KMS-11 (cell line): ENCODE results near the gene UGCG.

Experiments used
- H2AFZ ChIP-seq: fragments of 200-600 bp; sonication (generic); 2 replicates; pipeline ENCODE4 v1.6.1; 2016; ENCODE audit warnings: antibody characterized with exemption, mixed run types, low read depth
- H3K27ac ChIP-seq: fragments of 200-600 bp; sonication (generic); 2 replicates; pipeline ENCODE4 v1.6.1; 2016; ENCODE audit warnings: mild to moderate bottlenecking, mixed run types
- H3K27me3 ChIP-seq: fragments of 200-600 bp; sonication (generic); 2 replicates; pipeline ENCODE4 v1.6.1; 2017; ENCODE audit warnings: mild to moderate bottlenecking, low read depth, mixed run types, moderate library complexity; ENCODE audit not compliant: insufficient read depth
- H3K36me3 ChIP-seq: fragments of 200-600 bp; sonication (generic); 2 replicates; pipeline ENCODE4 v1.6.1; 2017; ENCODE audit warnings: mild to moderate bottlenecking, mixed run types; ENCODE audit not compliant: insufficient read depth
- H3K4me1 ChIP-seq: fragments of 200-600 bp; sonication (generic); 2 replicates; pipeline ENCODE4 v1.6.1; 2016; ENCODE audit warnings: mild to moderate bottlenecking, low read depth, mixed run types; ENCODE audit not compliant: poor library complexity, severe bottlenecking
- H3K4me2 ChIP-seq: fragments of 200-600 bp; sonication (generic); 2 replicates; pipeline ENCODE4 v1.7.0; 2016; ENCODE audit warnings: mild to moderate bottlenecking, mixed run types
- H3K4me3 ChIP-seq: fragments of 200-600 bp; sonication (generic); IDR thresholded peaks from 2 replicates; pipeline ENCODE4 v1.6.1; 2017; ENCODE audit warnings: low read depth, low read length, mixed read lengths; ENCODE audit not compliant: insufficient read depth
- H3K79me2 ChIP-seq: fragments of 200-600 bp; sonication (generic); 2 replicates; pipeline ENCODE4 v1.6.1; 2016; ENCODE audit warnings: low read depth, mixed run types; ENCODE audit not compliant: insufficient read depth
- H3K9ac ChIP-seq: fragments of 200-600 bp; sonication (generic); 2 replicates; pipeline ENCODE4 v1.6.1; 2016; ENCODE audit warnings: mild to moderate bottlenecking, mixed run types
- H4K20me1 ChIP-seq: fragments of 200-600 bp; sonication (generic); 2 replicates; pipeline ENCODE4 v1.6.1; 2016; ENCODE audit warnings: mild to moderate bottlenecking, mixed run types; ENCODE audit not compliant: insufficient read depth
- TF ChIP-seq, protein P1 (sequence below): fragments of 200-600 bp; sonication (generic); conservative IDR thresholded peaks from 2 replicates; pipeline ENCODE4 v1.6.1; 2017; ENCODE audit warnings: low read depth, mild to moderate bottlenecking, antibody characterized with exemption, low read length, moderate library complexity, mixed read lengths

The UGCG gene

DNA sequence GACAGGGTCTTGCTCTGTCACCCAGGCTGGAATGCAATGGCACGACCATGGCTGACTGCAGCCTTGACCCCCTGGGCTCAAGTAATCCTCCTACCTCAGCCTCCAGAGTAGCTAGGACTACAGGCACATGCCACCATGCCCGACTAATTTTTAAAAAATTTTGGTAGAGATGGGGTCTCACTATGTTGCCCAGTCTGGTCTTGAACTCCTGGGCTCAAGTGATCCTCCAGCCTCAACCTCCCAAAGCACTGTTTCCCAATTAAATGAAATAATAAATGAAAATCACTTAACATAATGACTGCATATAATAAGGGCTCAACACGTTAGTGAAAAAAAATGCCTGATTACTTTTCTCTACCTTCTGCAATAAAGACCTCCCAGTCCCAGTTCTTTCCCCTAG is 71.0 kb downstream of the UGCG start:
- TF ChIP-seq, protein P1, sequence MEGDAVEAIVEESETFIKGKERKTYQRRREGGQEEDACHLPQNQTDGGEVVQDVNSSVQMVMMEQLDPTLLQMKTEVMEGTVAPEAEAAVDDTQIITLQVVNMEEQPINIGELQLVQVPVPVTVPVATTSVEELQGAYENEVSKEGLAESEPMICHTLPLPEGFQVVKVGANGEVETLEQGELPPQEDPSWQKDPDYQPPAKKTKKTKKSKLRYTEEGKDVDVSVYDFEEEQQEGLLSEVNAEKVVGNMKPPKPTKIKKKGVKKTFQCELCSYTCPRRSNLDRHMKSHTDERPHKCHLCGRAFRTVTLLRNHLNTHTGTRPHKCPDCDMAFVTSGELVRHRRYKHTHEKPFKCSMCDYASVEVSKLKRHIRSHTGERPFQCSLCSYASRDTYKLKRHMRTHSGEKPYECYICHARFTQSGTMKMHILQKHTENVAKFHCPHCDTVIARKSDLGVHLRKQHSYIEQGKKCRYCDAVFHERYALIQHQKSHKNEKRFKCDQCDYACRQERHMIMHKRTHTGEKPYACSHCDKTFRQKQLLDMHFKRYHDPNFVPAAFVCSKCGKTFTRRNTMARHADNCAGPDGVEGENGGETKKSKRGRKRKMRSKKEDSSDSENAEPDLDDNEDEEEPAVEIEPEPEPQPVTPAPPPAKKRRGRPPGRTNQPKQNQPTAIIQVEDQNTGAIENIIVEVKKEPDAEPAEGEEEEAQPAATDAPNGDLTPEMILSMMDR: no peak
- no peak overlapping the region for H3K4me2 ChIP-seq
- H3K4me3 ChIP-seq: no peak overlapping the region
- no peaks in the 10 kb centered on the region for H3K79me2 ChIP-seq
- no peaks in the 10 kb centered on the region for H3K27me3 ChIP-seq
- H3K4me1 ChIP-seq: no peaks in the 10 kb centered on the region
- H3K36me3 ChIP-seq: no peaks in the 10 kb centered on the region
- no peak overlapping the region for H3K27ac ChIP-seq
- H3K9ac ChIP-seq: no peak overlapping the region
- H4K20me1 ChIP-seq: no peaks in the 10 kb centered on the region
- no peak overlapping the region for H2AFZ ChIP-seq

DNA sequence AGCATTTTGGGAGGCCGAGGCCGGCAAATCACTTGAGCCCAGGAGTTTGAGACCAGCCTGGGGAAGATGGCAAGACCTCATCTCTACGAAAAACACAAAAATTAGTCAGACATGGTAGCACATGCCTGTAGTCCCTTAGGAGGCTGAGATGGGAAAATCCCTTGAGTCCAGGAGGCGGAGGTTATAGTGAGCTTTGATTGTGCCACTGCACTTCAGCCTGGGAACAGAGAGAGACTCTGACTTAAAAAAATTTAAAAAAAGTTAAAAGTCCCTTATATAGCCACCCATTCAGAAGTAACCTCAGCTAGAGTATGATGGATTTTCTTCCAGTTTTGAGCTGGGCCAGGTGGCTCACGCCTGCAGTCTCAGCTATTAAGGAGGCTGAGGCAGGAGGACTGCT is 72.4 kb downstream of the UGCG start:
- H3K4me3 ChIP-seq: no peak overlapping the region
- TF ChIP-seq, protein P1: no peak
- no peak overlapping the region for H3K9ac ChIP-seq
- H3K27ac ChIP-seq: no peak overlapping the region
- no peak overlapping the region for H2AFZ ChIP-seq
- no peaks in the 10 kb centered on the region for H3K79me2 ChIP-seq
- no peaks in the 10 kb centered on the region for H3K36me3 ChIP-seq
- no peaks in the 10 kb centered on the region for H3K4me1 ChIP-seq
- H3K27me3 ChIP-seq: no peaks in the 10 kb centered on the region
- no peak overlapping the region for H3K4me2 ChIP-seq
- H4K20me1 ChIP-seq: no peaks in the 10 kb centered on the region

DNA sequence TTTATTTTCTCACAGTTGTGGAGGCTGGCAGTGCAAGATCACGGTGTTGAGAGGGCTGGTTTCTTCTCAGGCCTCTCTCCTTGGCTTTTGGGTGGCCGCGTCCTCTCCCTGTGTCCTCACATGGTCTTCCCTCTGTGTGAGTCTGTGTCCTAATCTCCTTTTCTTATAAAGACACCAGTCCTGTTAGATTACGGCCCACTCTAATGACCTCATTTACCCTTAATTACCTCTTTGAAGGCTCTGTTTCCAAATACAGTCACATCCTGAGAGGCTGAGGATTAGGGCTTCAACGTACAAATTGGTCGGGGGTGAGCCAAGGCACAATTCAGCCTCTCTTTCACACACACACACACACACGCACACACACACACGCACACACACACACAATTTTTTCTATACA is 73.0 kb downstream of the UGCG start:
- Histone ChIP-seq H4K20me1 (no peaks in the 10 kb centered on the region), H3K27ac (no peak overlapping the region), H2AFZ (no peak overlapping the region), H3K36me3 (no peaks in the 10 kb centered on the region), H3K79me2 (no peaks in the 10 kb centered on the region), H3K27me3 (no peaks in the 10 kb centered on the region), H3K4me1 (no peaks in the 10 kb centered on the region), H3K4me2 (no peak overlapping the region), H3K4me3 (no peak overlapping the region), H3K9ac (no peak overlapping the region)
- TF ChIP-seq, protein P1: no peak

DNA sequence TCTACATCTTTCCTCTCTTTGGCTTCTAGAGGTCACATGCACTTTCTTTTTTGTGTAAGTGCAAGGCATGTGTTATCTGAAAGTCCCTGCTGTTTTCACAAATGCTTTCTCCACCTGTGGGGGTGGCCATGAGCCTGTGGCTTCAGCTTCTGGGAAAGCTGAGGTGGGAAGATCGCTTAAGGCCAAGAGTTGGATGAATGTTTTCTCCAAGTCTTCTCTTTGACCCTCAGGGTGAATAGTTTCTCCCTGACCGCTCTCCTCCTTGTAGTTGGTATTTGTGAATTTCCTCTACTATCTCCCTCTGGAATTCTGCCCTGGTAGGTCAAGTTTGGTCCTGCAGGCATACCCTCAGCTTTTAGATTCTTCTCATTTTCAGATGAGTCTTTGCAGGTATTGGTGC is 74.2 kb downstream of the UGCG start:
- H3K79me2 ChIP-seq: no peaks in the 10 kb centered on the region
- H3K9ac ChIP-seq: no peak overlapping the region
- no peaks in the 10 kb centered on the region for H3K4me1 ChIP-seq
- no peaks in the 10 kb centered on the region for H3K36me3 ChIP-seq
- H3K4me3 ChIP-seq: no peak overlapping the region
- H3K27ac ChIP-seq: no peak overlapping the region
- H3K4me2 ChIP-seq: no peak overlapping the region
- H3K27me3 ChIP-seq: no peaks in the 10 kb centered on the region
- TF ChIP-seq, protein P1: no peak
- no peak overlapping the region for H2AFZ ChIP-seq
- no peaks in the 10 kb centered on the region for H4K20me1 ChIP-seq
